HG03025 (cell line): ENCODE data around the gene BRINP1.

ENCODE experiments used
- ATAC-seq: cut with Tn5 transposase; IDR thresholded peaks from one replicate; pipeline ENCODE4 v1.9.1; 2021; ENCODE audit warnings: mild to moderate bottlenecking, moderate library complexity; ENCODE audit not compliant: unreplicated experiment, low FRiP score

The BRINP1 gene, protein sequence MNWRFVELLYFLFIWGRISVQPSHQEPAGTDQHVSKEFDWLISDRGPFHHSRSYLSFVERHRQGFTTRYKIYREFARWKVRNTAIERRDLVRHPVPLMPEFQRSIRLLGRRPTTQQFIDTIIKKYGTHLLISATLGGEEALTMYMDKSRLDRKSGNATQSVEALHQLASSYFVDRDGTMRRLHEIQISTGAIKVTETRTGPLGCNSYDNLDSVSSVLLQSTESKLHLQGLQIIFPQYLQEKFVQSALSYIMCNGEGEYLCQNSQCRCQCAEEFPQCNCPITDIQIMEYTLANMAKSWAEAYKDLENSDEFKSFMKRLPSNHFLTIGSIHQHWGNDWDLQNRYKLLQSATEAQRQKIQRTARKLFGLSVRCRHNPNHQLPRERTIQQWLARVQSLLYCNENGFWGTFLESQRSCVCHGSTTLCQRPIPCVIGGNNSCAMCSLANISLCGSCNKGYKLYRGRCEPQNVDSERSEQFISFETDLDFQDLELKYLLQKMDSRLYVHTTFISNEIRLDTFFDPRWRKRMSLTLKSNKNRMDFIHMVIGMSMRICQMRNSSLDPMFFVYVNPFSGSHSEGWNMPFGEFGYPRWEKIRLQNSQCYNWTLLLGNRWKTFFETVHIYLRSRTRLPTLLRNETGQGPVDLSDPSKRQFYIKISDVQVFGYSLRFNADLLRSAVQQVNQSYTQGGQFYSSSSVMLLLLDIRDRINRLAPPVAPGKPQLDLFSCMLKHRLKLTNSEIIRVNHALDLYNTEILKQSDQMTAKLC

DNA sequence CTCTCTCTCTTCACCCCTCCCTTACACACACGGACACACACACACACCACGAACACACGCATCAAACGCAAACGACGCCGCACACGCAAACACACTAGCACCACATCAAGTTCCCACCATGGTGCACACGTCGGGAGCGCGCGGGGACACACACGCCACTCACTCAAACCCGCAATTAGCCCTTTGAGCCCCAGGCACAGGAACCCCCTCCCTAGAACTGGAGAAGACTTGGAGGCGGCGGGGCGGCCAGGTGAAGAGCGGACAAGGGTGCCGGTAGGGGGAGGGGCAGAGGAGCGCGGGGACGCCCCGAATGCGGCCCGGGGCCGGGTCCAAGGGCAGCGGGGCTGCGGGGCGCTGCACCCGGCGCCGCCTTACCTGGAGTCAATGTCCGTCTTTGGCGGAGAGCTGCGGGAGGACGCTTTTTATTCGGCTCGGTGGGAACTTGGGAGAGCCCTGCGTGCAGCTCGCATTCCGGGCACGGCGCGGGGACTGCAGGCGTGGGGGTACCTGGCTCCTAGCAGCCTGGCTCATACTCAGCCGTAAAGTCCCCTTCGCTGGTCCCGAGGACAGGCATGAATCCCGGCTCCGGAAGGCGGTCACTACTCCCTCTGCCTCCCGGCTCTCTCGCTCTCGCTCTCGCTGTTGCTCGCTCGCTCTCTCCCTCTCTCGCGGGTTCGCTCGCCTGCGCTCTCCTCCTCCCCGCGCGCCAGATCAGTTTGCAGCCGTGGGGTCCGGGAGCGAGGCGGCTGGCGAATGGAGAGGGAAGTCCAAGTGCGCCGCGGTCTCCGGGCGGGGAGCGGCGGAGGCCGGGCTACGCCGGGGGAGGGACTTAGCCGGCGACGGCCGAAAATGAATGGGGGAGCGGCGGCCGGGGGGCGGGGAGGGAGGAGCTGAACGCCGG lies at the start of gene BRINP1:
Gene BRINP1, minus strand, starts transcription at position 755 of the 901 bp plus-strand sequence. CDS start 56,080 bp downstream, outside the sequence.
- ATAC-seq: no peak

DNA sequence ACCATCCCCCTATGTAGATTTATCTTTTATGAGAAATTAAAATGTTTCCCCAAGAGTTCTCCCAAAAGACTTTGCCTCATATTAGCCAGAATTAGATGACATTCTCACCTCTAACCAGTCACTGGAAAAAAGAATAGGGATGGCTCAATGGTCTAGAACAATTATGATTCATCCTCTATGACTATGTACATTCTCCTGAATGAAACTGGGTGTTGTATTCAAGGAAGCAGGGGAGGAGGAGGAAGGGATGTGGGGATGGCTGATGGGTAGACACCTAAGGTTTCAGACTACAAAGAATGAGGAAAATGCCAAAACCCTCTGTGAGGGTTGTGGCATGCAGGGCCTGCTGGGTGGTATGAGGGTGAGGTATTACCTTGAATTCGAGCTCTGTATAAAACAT lies 49.5 kb upstream of the BRINP1 start:
- no peak for ATAC-seq

DNA sequence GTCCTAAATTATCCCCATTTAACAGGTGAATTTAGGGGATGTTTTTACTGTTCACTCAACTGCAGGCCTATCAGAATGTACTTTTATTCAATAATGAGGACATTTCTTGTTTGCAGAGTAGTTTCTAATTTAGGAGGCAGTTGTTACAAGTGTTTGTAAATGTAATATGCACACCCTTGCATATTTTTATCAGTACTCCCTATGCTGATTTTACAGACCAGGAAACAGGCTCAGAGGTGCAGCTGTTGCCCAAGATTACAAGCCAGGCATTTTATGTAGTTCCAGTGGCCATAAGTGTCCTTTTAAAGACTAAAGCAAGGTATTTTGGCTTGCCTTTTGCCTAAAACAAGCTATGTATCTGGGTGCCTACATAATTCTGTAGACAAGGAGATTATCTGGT lies 47.6 kb upstream of the BRINP1 start:
- no peak for ATAC-seq

DNA sequence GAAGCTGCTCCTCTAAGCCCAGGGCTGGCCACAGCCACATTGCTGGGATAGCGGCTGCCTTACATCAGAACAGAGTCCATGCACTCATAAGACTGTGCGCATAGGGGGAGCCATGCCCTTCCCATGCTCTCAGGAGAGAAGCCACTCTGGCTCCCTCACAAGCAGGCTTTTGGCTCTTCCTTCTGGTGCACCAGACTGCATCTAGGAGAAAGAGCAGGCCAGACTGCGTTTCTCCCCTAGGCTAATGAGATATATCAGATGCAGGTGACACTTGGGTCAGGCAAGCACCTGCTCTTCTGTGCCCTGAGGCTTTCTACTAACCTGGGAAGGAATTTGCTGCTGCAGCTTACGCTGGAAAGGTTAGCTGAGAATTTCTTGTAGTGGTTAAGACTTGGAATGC lies 43.2 kb upstream of the BRINP1 start:
- no peak for ATAC-seq

DNA sequence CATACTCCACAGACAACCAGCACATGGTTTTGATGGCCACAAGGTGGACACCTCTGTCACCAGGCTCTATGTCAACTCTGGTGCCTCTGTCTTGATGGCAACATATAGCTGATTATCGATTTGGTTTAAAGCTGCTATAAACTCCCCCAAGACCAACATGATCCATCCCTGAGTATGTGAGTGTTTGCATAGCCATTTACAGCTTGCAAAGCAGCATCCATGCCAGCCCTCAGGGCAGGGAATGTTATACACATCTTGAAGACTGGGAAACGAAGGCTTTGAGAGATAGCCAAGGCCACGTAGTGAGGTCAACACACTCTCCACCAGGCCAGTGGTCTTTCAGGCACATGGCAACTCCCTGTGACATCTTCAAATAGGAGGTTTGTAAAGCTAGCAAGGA lies 40.3 kb upstream of the BRINP1 start:
- ATAC-seq: no peak

DNA sequence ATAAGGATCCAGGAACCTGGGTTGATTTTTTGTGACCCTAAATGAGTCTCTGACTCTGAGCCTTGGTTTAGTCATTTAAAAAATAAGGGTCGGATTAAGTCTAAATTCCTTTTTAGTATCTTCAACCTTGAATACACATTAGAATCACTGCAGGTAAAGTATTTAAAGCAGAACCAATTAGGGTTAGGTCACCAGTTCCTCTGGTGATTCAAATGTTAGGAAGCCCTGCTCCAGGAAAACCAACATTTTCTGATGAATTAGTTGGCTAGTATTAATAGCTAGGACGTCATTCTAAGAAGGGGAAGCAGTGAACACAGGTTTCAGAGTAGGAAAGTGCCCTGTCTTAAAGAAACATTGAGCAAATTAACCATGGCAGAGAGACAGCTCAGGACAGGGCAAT lies 31.4 kb upstream of the BRINP1 start:
- no peak for ATAC-seq

DNA sequence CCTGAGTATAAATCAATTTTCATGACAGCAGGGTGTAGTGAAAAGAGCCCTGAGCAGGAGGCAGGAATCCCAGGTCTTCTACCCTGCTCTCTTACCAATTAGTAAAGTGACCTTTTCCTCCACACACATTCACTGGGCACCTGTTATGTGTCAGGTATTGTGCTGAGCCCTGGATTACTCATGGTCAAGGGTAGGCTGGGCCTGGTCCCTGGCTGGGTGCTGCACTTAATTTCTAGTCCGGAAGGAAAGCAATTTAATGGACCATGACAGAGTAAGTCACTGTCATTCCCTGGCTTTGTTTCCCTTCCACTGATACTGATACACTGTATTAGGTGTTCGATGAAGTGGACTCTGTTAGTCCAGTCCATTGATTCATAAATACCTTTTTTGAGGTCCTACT lies 29.1 kb upstream of the BRINP1 start:
- no peak for ATAC-seq

DNA sequence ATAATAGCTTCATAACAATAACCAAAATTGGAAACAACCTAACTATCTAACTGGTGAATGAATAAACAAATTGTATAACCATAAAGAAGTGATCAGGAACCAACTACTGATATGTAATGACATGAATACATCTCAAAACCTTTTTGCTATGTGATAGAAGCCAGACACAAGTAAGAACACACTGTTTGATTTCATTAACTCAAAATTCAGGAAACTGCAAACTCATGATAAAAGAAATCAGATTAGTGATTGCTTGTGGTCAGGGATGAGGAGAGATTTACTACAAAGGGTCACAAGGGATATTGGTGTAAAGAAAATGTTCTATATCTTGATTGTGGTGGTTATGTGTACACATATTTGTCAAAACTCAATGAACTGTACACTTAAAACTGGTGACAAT lies 22.6 kb upstream of the BRINP1 start:
- no peak for ATAC-seq

DNA sequence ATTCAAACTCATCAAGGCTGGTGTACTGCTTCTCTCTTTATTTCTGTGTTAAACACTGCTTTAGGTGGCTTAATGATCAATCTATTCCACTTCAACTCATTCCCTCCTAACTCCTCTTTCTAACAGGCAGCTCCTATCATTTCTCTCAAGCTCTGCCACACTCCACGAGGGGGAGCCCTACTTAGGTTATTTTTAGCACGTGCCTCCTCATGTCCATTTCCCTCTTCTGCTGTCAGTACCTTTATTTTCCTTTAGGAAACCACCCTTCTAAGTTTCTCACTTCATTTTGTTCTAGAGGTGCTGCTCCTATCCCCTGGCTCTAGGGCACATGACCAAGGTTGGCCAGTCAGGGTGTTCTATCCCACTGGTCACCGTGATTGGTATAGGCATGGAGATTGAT lies 6.7 kb upstream of the BRINP1 start:
- no peak for ATAC-seq

DNA sequence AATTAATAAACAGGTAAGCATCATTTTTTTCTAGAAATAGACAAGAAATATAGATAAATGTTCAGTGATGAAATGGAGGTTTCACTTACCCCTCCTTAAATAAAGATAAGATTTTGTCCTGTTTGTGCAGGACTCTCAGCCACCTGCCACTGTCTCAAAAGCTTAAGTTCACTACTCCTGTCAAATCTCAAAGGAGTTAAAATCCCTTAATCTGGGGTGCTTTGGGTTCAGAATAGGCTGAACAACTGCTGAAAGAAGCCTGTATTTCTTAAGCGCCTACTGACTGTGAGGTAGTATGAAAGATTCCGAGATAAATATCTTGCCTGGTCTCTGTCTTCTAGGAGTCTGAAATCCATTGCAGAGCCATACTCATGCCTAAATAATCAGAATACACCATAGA lies 3.7 kb upstream of the BRINP1 start:
- ATAC-seq: no peak

DNA sequence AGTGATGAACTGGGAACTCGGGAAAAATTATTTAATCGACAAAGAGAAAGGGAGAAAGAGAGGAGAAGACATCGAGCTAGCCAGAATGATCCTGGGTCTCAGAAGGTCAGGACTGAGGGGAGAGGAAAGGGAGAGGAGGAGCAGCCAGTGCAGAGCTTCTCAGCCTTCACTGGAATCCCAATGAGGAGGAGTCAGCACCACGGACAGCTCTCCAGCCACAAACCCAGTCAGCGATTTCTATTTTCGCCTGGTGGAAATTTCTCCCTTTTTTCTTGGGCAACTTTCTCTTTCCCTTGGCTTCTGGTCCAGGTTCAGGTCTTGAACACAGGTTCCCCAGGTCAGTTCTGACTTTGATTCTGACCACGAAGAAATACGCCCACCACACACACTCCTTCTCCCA lies 1.6 kb upstream of the BRINP1 start:
- ATAC-seq: no peak

DNA sequence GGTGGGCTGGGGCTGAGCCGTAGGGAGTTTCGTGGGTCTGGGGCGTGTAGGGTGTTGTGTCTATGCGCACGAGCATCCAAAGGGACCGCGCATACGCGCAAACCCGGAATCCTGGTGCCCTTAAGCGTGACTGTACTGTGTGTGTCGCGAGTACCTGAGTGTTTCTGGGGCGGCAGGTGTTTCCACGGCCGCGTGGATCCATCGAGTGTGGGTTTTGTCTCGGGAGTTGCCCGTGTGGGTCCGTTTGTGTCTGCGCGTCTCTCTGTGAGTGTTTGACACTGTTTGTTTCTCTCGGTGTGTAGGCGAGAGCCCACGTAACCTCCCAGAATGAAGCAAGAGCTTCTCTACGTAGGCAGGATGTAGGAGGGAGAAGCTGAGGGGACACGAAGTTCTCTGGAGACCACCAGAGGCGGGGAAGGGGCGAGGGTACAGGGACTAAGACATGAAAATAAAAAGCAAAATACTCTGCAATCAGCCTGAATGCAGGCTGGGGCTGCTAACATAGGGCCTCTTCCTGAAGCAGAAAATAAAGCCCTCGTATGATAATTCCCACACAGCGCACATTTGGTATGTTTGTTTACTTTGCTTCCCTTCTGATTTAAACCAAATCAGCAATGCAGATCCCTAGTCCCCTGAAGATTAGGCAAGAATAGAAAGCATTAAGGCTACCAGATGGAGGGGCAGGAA lies 588 bp upstream of the BRINP1 start:
- ATAC-seq: no peak

DNA sequence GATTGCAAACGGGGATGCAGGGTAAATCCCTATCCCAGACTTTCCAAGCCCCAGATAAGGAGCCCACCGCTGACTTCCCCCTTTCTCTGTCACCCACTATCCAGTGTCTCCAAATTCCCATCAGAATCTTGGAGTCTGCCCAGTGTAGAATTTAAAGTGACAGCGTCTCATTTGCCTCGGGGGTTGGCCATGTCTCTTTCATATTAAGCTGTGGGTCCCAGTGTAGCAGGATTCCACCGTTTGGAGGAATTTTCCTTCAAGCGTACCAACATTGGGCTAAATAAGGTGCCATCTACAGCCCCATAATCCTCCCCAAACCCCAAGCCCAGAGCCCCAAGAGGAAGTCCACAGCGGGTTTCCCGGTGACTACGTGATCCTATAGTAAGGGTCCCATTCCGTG lies 1.1 kb downstream of the BRINP1 start:
- ATAC-seq: no peak

DNA sequence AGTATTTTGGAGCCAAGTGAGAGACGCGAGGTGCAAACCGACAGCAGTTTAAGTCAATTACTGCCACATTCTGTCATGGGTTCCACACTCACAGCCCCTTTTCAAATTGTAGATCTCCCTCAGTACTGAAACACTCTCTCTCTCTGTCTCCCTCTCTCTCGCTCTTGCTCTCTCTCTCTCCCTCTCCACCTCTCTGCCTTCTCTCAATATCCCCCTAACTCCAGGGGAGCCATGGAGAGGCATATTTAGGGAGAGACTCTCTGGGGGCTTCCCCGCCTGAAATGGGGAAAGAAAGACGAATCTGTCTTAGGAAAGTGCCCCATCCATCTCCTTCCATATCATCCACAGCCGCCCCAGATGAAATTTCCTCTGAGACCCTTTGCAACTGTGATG lies 1.6 kb downstream of the BRINP1 start:
- no peak for ATAC-seq

DNA sequence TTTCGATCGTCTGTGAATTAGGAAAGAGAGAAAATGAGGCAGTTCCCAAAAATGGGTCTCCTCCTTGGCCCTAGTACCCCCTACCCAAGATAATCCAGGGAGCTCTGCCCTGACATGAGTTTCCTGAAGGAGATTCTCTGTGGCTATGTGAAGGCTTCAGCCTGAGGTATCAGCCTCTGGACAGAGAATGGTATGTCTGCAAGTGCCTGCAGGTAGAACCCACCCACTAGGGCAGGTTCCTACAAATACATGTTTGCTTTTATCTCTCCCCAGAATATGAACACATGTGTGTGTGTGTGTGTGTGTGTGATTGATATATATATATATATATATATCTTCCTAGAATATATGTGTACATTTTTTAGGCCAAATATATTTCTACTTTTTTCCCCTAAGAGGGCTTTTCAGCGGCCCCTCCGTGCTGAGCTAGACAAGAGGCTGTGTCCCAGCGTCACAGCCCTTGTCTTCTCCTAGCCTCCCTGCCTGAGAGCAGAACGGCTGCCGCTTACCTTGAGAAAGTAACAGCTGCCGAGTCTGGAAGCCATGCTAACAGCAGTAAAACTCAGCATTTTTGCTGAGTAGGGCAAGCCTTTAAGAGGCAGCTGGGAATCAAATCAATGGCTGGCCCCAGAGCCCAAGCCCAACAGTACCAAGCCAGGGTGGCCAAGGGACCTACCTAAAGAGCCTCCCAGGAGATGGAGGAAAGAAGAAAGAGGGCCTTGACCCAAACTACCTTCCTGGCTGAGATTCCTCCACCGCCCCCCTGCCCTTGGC lies 2.1 kb downstream of the BRINP1 start:
- no peak for ATAC-seq

DNA sequence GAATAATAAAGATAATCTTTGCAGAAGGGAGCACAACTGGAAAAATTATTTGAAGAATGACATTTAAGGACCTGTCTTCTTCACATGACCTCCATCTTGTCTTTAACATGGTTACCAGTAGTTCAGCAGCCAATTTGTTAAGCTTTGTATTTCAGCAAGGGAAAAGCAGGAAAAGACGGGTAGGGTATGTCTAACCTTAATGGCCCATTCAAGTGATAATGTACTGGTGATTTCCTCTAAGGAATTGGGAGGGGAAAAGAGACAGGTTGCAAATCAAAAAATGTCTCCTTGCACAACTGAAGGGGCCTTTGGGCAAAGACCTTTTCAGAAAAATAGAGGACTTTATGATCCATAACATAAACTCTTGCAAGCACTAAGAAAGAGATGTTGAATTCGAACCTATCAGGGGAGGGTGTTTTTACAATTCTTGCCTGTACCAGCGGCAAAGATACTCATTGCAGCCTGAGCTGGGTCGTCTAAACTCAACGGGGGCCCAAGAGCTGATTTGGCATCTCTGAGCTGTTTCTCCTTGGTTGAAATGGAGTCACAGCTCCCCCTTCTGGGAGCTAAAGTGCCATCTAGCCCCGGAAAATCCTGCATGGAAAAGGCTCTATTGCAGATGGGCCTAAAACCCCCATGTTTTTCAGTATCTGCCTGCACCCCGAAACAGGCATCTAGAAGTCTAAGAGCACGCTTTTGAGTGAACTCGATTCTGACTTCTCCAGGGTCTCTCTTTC lies 3.8 kb downstream of the BRINP1 start:
- no peak for ATAC-seq

DNA sequence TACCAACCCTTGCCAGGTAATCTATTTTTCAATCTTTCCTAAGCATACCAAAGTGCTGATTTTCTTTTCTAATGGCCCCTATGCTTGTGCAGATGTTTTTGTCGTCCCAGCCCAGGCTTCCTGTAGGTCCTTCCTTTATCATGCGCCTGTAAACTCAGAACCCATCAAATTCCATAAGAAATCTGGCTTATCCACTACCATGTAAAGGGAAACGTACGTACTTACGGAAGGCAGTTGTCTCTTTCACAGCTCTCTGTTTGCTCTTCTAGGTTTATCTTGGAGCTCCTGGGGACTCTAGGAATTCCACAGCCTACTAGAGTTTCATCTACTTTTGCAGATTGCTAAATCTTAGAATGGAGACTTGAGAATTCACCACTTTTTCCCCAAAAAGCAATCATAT lies 9.0 kb downstream of the BRINP1 start:
- no peak for ATAC-seq

DNA sequence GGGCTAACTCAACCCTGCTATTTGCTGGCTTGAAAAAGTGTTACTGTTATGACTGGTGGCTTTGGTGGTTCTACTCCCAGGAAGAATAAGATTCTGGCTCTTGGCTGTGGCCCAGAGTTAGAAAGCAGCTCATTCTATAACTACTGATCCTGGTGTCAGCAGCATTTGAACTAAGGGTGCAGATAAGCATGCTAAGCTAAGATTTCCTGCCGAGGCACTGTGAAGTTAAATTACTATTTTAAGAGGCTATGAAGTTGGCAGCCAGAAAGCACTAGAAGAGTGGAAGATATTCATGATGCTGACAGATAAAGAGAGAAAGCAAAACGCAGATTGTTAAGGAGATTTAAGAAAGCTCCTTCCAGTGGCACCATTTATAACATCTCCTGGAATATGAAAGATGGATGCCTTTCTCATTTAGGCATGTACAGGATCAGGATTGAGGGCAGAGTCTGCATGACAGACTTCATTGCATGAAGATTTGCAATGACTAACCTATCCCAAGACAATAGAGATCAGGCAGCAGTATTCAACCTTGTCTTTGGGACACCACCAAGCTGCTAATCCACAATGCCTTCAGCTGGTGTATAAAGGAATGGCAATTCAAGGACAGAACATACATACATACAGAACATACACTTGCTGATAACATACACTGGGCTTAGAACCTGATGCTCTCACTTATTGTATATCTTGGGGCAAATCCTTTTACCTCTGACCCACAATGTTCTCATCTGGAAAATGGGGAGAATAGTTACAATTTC lies 11.7 kb downstream of the BRINP1 start:
- no peak for ATAC-seq
